ENCODE measurements around the gene ERFE.

ERFE gene

DNA sequence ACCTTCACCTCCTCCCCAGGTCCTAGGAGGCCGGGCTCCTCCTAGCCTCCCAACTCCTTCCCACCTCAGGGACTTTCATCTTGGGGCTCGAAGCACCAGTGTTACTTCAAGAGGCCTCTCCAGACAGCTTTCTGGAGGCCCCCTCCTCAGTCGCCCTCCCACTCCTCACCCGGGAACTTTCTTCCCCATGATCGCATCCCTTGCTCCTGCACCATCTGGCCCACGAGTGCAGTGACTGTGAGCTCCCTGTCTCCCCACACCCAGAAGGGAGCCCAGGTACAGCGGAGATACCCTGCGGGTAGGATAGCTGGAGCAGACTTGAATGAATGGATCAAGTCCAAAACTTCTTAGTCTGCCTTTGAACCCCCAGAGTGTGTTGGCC is 6.1 kb downstream of the ERFE start:
- Histone ChIP-seq H3K9me3 (ENCODE audit: control insufficient read depth, low read length) (no peaks in the 10 kb centered on the region), H3K36me3 (ENCODE audit: control insufficient read depth, insufficient read depth, low read length) (peaks cover 9% of the 10 kb centered on the region), H3K4me1 (ENCODE audit: control insufficient read depth, insufficient read depth, low read length, poor library complexity, severe bottlenecking) (peaks cover 4% of the 10 kb centered on the region), H3K27me3 (replicated peaks; ENCODE audit: control insufficient read depth, insufficient read depth, low read length, poor library complexity, severe bottlenecking) (peaks cover 9% of the 10 kb centered on the region), H3K4me3 (ENCODE audit: insufficient read depth, low read depth, low read length, poor library complexity, severe bottlenecking) (no peak overlapping the region), H3K27ac (ENCODE audit: insufficient read depth, low read length, poor library complexity, severe bottlenecking) (no peak overlapping the region)
- DNase-seq = no peak

DNA sequence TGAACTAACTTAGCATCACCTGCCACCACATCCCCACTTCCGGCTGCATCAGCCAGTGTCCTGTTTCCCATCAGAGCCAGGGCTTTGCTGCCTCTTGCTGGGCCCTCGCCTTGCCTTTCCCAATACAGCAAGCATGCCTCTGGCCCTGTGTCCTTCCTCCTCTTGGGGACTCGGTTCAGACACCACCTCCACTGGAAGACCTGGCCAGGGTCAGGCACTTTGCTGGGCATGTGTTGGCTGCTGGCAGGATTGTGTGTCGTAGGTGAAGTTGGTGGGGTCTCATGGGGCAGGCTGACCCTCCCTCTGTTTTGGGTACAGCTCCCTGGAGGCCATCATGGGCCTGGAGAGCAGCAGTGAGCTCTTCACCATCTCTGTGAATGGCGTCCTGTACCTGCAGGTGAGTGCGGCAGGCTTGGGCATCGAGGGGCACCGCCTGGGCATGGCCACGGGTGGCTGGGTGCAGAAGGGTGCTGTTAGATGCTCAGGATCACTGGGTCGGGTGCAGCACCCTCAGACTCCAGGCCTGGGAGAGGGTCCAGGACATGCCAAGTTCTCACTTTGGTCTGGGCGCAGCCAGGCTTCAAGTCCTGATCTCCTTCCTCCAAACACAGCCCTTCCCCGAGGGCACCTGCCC is 6.6 kb downstream of the ERFE start:
- DNase-seq = no peak
- no peak overlapping the region for H3K4me3 ChIP-seq (ENCODE audit: insufficient read depth, low read depth, low read length, poor library complexity, severe bottlenecking)
- H3K4me1 ChIP-seq (ENCODE audit: control insufficient read depth, insufficient read depth, low read length, poor library complexity, severe bottlenecking) = no peaks in the 10 kb centered on the region
- H3K27ac ChIP-seq (ENCODE audit: insufficient read depth, low read length, poor library complexity, severe bottlenecking) = no peak overlapping the region
- H3K27me3 ChIP-seq (replicated peaks; ENCODE audit: control insufficient read depth, insufficient read depth, low read length, poor library complexity, severe bottlenecking) = peaks cover 5% of the 10 kb centered on the region
- H3K36me3 ChIP-seq (ENCODE audit: control insufficient read depth, insufficient read depth, low read length) = peaks cover 13% of the 10 kb centered on the region
- H3K9me3 ChIP-seq (ENCODE audit: control insufficient read depth, low read length) = no peaks in the 10 kb centered on the region

DNA sequence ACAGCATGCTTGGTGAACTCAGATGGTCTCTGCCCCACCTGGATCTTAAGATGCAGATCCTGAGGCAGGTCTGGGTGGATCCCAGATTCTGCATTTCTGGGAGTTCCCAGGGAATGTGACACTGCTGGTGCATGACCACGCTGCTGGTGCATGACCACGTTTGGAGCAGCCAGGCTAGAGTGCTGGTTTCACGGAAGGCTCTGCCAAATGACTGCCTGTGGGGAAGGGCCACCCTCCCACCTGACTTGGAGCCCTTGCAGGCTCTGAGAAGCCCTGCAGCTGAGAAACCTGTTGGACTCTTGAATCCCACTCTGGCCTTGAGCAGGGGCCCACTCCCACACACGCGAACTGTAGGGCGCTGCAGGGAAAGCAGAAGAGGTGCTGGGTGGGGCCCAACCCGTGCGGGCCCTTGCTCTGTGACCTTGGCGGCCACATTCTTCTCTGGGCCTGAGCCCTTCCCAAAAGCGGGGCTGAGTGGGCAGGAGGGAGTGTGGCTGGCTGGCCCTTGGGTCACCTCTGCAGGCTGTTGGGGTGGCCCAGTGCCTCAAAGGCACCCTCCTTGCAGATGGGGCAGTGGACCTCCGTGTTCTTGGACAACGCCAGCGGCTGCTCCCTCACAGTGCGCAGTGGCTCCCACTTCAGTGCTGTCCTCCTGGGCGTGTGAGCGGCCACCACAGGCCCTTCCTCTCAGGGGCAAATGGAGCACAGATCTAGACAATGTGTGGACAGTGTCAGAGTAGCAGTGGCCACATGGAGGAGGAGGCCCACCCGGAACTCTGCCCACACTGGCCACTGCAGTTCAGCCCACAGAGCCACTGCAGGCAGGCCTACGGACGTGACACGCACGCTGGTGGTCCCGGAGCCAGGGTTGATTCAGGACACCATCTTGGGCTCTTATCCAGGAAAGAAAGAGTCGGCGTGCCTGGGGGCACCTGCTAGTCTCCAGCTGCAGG is 7.9 kb downstream of the ERFE start:
- no peak for DNase-seq
- Histone ChIP-seq H3K27ac (ENCODE audit: insufficient read depth, low read length, poor library complexity, severe bottlenecking) (no peak overlapping the region), H3K36me3 (ENCODE audit: control insufficient read depth, insufficient read depth, low read length) (peaks cover 19% of the 10 kb centered on the region), H3K4me3 (ENCODE audit: insufficient read depth, low read depth, low read length, poor library complexity, severe bottlenecking) (no peak overlapping the region), H3K27me3 (replicated peaks; ENCODE audit: control insufficient read depth, insufficient read depth, low read length, poor library complexity, severe bottlenecking) (no peaks in the 10 kb centered on the region), H3K9me3 (ENCODE audit: control insufficient read depth, low read length) (no peaks in the 10 kb centered on the region), H3K4me1 (ENCODE audit: control insufficient read depth, insufficient read depth, low read length, poor library complexity, severe bottlenecking) (no peaks in the 10 kb centered on the region)

DNA sequence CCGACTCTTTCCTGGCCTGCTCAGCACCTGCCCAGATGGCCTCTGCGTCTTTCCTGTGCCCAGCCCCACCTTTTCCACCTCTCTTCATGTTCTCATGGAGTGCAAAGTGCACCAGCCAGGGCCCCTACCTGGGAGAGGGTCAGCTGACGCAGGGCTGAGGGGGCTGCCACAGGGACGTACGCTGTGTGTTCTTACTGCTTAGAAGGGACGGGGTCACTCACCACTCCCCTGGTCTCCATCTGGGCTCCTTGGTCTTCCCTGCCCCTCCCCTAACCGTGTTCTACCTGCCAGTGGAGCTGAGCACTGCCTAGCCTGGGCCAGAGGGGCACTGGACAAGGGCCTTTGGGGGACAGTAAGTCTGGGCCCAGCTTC is 8.6 kb downstream of the ERFE start:
- no peak for DNase-seq
- Histone ChIP-seq H3K9me3 (ENCODE audit: control insufficient read depth, low read length) (no peaks in the 10 kb centered on the region), H3K4me1 (ENCODE audit: control insufficient read depth, insufficient read depth, low read length, poor library complexity, severe bottlenecking) (no peaks in the 10 kb centered on the region), H3K27ac (ENCODE audit: insufficient read depth, low read length, poor library complexity, severe bottlenecking) (no peak overlapping the region), H3K27me3 (replicated peaks; ENCODE audit: control insufficient read depth, insufficient read depth, low read length, poor library complexity, severe bottlenecking) (no peaks in the 10 kb centered on the region), H3K4me3 (ENCODE audit: insufficient read depth, low read depth, low read length, poor library complexity, severe bottlenecking) (no peak overlapping the region), H3K36me3 (ENCODE audit: control insufficient read depth, insufficient read depth, low read length) (peaks cover 21% of the 10 kb centered on the region)

DNA sequence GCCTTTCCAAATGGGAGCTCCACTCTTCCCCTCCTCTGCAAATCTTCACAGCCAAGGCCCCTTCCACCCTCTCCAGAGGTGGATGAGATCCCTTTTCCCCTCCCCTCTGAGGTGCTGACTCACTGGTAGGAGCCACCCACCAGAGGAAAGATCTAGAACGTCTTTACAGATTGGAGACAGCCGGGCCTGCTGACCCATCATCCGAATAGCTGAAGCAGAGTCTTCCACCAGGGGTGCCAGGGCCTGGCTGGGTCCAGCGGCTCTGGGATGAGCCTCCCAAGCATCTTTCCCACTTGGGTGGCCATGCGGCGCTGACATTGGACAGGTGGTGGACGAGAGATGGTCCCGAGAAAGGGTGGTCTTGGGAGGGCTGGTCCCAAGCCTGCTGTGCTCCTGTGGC is 9.0 kb downstream of the ERFE start:
- Histone ChIP-seq H3K9me3 (ENCODE audit: control insufficient read depth, low read length) (no peaks in the 10 kb centered on the region), H3K36me3 (ENCODE audit: control insufficient read depth, insufficient read depth, low read length) (peaks cover 26% of the 10 kb centered on the region), H3K27me3 (replicated peaks; ENCODE audit: control insufficient read depth, insufficient read depth, low read length, poor library complexity, severe bottlenecking) (no peaks in the 10 kb centered on the region), H3K27ac (ENCODE audit: insufficient read depth, low read length, poor library complexity, severe bottlenecking) (no peak overlapping the region), H3K4me3 (ENCODE audit: insufficient read depth, low read depth, low read length, poor library complexity, severe bottlenecking) (no peak overlapping the region), H3K4me1 (ENCODE audit: control insufficient read depth, insufficient read depth, low read length, poor library complexity, severe bottlenecking) (no peaks in the 10 kb centered on the region)
- DNase-seq = no peak

DNA sequence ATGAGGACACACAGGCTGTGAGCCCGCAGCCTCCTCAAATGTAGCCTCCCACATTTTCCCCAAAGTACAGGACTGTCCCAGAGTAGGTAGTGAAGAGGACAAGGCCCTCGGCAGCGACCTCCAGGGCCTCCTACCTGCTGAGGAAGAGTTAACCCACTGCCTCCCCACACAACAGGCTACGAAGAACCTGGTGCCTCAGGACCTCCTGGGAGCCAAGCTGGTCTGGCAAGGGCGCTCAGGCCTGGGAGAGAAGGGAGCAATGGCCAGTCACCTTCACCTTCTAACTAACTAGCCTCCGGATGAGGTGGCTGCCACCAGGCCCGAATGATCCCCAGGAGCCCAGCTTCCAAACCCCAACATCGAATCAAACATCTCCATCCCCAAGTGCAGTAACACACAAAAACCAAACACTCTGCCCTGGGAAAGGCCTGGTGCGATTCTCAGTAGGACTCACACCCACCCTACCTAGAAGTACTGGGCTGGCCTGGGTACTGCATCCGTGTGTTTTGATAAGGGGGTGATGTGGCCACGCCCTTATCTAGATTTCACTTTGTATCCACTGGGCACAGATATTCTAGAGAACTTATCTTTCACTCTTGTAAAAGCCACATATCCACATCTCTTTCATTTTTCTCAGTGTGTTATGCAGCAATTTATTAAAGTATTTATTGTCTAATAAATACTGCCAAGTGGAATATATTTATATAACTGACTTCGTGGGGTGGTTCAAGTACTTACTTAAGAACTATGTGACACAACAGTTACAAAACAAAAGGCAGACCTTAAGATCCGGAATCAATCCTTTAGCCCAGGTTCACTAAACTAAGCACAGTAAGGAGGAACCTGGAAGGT is 9.7 kb downstream of the ERFE start:
- DNase-seq = no peak

DNA sequence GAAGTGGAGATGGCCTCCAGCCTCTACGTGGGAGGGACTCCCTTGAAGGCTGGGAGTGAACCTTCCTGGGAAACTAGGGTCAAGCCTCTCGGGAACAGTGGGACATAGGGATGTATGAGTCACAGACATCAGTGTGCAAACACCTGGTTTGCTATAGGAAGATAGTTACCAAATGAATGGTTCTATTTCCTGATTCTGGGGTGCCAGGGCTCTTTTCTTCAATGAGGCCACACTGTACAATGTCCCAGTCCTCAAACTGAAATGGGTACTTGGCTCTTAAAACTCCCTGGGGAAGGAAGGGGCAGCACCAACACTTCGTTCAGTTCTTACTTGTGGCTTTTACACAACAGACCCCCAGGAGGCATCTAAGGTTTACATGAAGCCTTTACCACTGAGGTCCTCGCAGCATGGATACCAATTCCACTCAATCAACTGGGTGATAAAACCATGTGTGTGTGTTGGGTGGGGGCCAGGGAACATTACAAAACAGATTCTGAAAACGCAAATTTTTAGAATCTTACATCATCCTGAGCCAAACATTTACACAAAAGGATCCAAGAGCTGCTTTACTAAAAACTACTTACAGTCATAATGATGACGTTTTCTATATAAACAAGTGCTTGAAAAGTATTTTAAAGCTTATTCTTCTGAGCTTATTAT is 10.4 kb downstream of the ERFE start:
- H3K4me1 ChIP-seq (ENCODE audit: control insufficient read depth, insufficient read depth, low read length, poor library complexity, severe bottlenecking) = no peaks in the 10 kb centered on the region
- DNase-seq = no peak
- no peak overlapping the region for H3K4me3 ChIP-seq (ENCODE audit: insufficient read depth, low read depth, low read length, poor library complexity, severe bottlenecking)
- H3K9me3 ChIP-seq (ENCODE audit: control insufficient read depth, low read length) = no peaks in the 10 kb centered on the region
- no peak overlapping the region for H3K27ac ChIP-seq (ENCODE audit: insufficient read depth, low read length, poor library complexity, severe bottlenecking)
- H3K36me3 ChIP-seq (ENCODE audit: control insufficient read depth, insufficient read depth, low read length) = peaks cover 37% of the 10 kb centered on the region
- no peaks in the 10 kb centered on the region for H3K27me3 ChIP-seq (replicated peaks; ENCODE audit: control insufficient read depth, insufficient read depth, low read length, poor library complexity, severe bottlenecking)

More for the DNA sequence above, 9.7 kb downstream of the ERFE start:
- no peak overlapping the region for H3K27ac ChIP-seq (ENCODE audit: insufficient read depth, low read length, poor library complexity, severe bottlenecking)
- H3K4me1 ChIP-seq (ENCODE audit: control insufficient read depth, insufficient read depth, low read length, poor library complexity, severe bottlenecking) = no peaks in the 10 kb centered on the region
- no peaks in the 10 kb centered on the region for H3K27me3 ChIP-seq (replicated peaks; ENCODE audit: control insufficient read depth, insufficient read depth, low read length, poor library complexity, severe bottlenecking)
- no peaks in the 10 kb centered on the region for H3K9me3 ChIP-seq (ENCODE audit: control insufficient read depth, low read length)
- H3K36me3 ChIP-seq (ENCODE audit: control insufficient read depth, insufficient read depth, low read length) = peaks cover 32% of the 10 kb centered on the region
- no peak overlapping the region for H3K4me3 ChIP-seq (ENCODE audit: insufficient read depth, low read depth, low read length, poor library complexity, severe bottlenecking)

DNA sequence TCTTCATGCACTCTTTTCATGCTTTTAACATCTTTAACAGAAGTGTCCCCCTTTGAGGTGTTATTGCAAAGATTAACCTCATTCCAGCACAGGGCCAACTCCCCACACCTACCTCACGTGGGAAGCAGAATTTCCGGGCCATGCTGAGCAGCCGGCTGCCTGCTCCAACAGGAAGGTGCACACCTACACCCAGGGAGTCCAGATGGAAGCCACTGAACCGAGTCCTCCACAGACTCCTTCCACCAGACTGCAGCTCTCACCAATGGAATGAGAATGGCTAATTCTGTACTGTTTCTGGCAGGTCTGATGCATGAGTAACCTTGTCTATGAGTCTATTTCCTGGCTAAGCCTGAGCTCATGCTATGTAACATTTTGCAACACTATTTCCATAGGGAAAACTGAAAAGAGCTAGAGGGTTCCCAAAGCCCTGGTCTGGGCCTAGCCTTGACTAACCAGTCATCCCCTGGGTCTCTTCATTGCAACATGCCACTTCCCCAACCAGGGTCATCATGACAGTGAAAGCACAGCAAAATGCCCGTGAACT is 11.0 kb downstream of the ERFE start:
- Histone ChIP-seq H3K27ac (ENCODE audit: insufficient read depth, low read length, poor library complexity, severe bottlenecking) (no peak overlapping the region), H3K36me3 (ENCODE audit: control insufficient read depth, insufficient read depth, low read length) (peaks cover 43% of the 10 kb centered on the region), H3K4me3 (ENCODE audit: insufficient read depth, low read depth, low read length, poor library complexity, severe bottlenecking) (no peak overlapping the region), H3K27me3 (replicated peaks; ENCODE audit: control insufficient read depth, insufficient read depth, low read length, poor library complexity, severe bottlenecking) (no peaks in the 10 kb centered on the region), H3K9me3 (ENCODE audit: control insufficient read depth, low read length) (no peaks in the 10 kb centered on the region), H3K4me1 (ENCODE audit: control insufficient read depth, insufficient read depth, low read length, poor library complexity, severe bottlenecking) (no peaks in the 10 kb centered on the region)
- no peak for DNase-seq

DNA sequence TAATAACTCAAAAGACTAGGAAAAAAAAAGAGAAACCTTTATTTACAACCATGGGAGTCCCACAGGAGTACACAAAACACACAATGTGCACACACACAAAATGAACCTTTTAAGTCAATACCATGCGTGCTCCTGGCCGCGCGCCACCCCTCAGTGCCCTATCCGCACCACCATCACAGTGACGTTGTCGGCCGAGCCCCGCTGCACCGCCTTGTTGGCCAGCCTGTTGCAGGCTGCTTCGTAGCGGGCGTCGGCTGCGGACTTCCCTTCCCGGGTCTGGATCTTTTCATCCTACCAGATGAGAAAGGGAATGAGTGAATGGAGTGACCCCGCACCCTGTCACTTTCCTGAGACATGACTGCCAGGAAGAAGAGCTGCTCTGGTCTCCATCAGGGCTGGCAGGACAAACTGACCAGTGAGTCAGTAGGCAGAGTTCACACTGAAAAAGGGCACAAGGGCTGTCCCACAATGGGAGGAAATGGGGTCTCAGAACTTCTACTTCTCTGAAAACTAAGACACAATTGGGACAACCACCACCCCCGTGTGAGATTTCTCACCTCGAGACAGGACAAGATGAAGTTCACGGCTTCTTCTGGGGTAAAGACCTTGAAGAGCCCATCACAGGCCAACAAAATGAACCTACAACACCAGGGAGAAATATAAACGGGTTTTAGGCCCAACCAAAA is 11.8 kb downstream of the ERFE start:
- no peak for DNase-seq
- Histone ChIP-seq H3K36me3 (ENCODE audit: control insufficient read depth, insufficient read depth, low read length) (peaks cover 50% of the 10 kb centered on the region), H3K27me3 (replicated peaks; ENCODE audit: control insufficient read depth, insufficient read depth, low read length, poor library complexity, severe bottlenecking) (no peaks in the 10 kb centered on the region), H3K9me3 (ENCODE audit: control insufficient read depth, low read length) (no peaks in the 10 kb centered on the region), H3K4me3 (ENCODE audit: insufficient read depth, low read depth, low read length, poor library complexity, severe bottlenecking) (no peak overlapping the region), H3K27ac (ENCODE audit: insufficient read depth, low read length, poor library complexity, severe bottlenecking) (no peak overlapping the region), H3K4me1 (ENCODE audit: control insufficient read depth, insufficient read depth, low read length, poor library complexity, severe bottlenecking) (no peaks in the 10 kb centered on the region)
